Measurements from ENCODE around the gene ATAD5.

Gene ATAD5

GRCh38 chr17:30824356-30825145 is 7.2 kb upstream of the ATAD5 start, which contains the start of gene CRLF3 (continued):
- TF ChIP-seq ZNF670 (tag by site-specific recombination; IDR thresholded peaks at IDR 0.05; ENCODE audit: low read depth) = no peak
- TF ChIP-seq ZNF747 (tag by site-specific recombination; IDR thresholded peaks at IDR 0.05) = no peak
- TF ChIP-seq ZBTB21 (tag by site-specific recombination; IDR thresholded peaks at IDR 0.05) = no peak
- no peak for TF ChIP-seq ZSCAN16 (tag by site-specific recombination; IDR thresholded peaks at IDR 0.05)
- no peak; the same call in 1 of the 2 replicates for TF ChIP-seq ZNF341 (tag by site-specific recombination; IDR thresholded peaks at IDR 0.05; ENCODE audit: low read depth)
- TF ChIP-seq ZSCAN30 (tag by site-specific recombination; IDR thresholded peaks at IDR 0.05) = peak; percentile 92; the same call in 1 of the 2 replicates
- 0 out of 2 replicates have a peak, but pooled peaks have one; percentile 46 for TF ChIP-seq TSHZ1 (tag by site-specific recombination; IDR thresholded peaks at IDR 0.05; ENCODE audit: borderline replicate concordance)
- TF ChIP-seq ZFP69B (tag by site-specific recombination; IDR thresholded peaks at IDR 0.05) = peak; percentile 95
- peak; percentile 16; the same call in 1 of the 2 replicates for TF ChIP-seq ZNF223 (tag by site-specific recombination; IDR thresholded peaks at IDR 0.05)
- TF ChIP-seq IKZF3 (tag by site-specific recombination; IDR thresholded peaks at IDR 0.05) = peak; percentile 49; the same call in 1 of the 2 replicates
- TF ChIP-seq, protein P1, sequence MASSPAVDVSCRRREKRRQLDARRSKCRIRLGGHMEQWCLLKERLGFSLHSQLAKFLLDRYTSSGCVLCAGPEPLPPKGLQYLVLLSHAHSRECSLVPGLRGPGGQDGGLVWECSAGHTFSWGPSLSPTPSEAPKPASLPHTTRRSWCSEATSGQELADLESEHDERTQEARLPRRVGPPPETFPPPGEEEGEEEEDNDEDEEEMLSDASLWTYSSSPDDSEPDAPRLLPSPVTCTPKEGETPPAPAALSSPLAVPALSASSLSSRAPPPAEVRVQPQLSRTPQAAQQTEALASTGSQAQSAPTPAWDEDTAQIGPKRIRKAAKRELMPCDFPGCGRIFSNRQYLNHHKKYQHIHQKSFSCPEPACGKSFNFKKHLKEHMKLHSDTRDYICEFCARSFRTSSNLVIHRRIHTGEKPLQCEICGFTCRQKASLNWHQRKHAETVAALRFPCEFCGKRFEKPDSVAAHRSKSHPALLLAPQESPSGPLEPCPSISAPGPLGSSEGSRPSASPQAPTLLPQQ (tag by site-specific recombination; IDR thresholded peaks at IDR 0.05) = peak; percentile 94
- no peak for TF ChIP-seq ZNF626 (tag by site-specific recombination; IDR thresholded peaks at IDR 0.05)
- TF ChIP-seq ZNF791 (tag by site-specific recombination; IDR thresholded peaks at IDR 0.05) = no peak
- TF ChIP-seq HOXD13 (CRISPR knock-in tag; IDR thresholded peaks at IDR 0.05; ENCODE audit: borderline replicate concordance) = no peak
- TF ChIP-seq MZF1 (tag by site-specific recombination; IDR thresholded peaks at IDR 0.05; ENCODE audit: borderline replicate concordance) = no peak
- peak; percentile 79; the same call in 1 of the 2 replicates for TF ChIP-seq ZNF561 (tag by site-specific recombination; IDR thresholded peaks at IDR 0.05; ENCODE audit: borderline replicate concordance)
- peak; percentile 60 for TF ChIP-seq ZNF324 (tag by site-specific recombination; IDR thresholded peaks at IDR 0.05)
- peak; percentile 93 for TF ChIP-seq ZNF76 (tag by site-specific recombination; IDR thresholded peaks at IDR 0.05; ENCODE audit: borderline replicate concordance, low read depth)
- TF ChIP-seq ZNF10 (tag by site-specific recombination; IDR thresholded peaks at IDR 0.05) = no peak; the same call in 1 of the 2 replicates
- TF ChIP-seq WT1 (tag by site-specific recombination; IDR thresholded peaks at IDR 0.05) = no peak
- TF ChIP-seq ZNF548 (tag by site-specific recombination; IDR thresholded peaks at IDR 0.05) = no peak
- no peak for TF ChIP-seq ZNF302 (tag by site-specific recombination; IDR thresholded peaks at IDR 0.05; ENCODE audit: low read depth)
- no peak for TF ChIP-seq ZNF544 (tag by site-specific recombination; IDR thresholded peaks at IDR 0.05)
- TF ChIP-seq ZNF169 (tag by site-specific recombination; IDR thresholded peaks at IDR 0.05) = no peak
- TF ChIP-seq ZNF768 (tag by site-specific recombination; IDR thresholded peaks at IDR 0.05) = peak; percentile 74; the same call in 1 of the 2 replicates
- TF ChIP-seq INSM2 (tag by site-specific recombination; IDR thresholded peaks at IDR 0.05) = no peak; the same call in 1 of the 2 replicates
- no peak for TF ChIP-seq SCRT2 (tag by site-specific recombination; IDR thresholded peaks at IDR 0.05)
- TF ChIP-seq ZNF623 (tag by site-specific recombination; IDR thresholded peaks at IDR 0.05) = no peak
- no peak for TF ChIP-seq ZNF664 (tag by site-specific recombination; IDR thresholded peaks at IDR 0.05)
- TF ChIP-seq, protein P2, sequence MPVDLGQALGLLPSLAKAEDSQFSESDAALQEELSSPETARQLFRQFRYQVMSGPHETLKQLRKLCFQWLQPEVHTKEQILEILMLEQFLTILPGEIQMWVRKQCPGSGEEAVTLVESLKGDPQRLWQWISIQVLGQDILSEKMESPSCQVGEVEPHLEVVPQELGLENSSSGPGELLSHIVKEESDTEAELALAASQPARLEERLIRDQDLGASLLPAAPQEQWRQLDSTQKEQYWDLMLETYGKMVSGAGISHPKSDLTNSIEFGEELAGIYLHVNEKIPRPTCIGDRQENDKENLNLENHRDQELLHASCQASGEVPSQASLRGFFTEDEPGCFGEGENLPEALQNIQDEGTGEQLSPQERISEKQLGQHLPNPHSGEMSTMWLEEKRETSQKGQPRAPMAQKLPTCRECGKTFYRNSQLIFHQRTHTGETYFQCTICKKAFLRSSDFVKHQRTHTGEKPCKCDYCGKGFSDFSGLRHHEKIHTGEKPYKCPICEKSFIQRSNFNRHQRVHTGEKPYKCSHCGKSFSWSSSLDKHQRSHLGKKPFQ (tag by site-specific recombination; IDR thresholded peaks at IDR 0.05) = no peak
- TF ChIP-seq ZNF37A (tag by site-specific recombination; IDR thresholded peaks at IDR 0.05) = no peak
- TF ChIP-seq OSR2 (tag by site-specific recombination; IDR thresholded peaks at IDR 0.05) = no peak
- no peak for TF ChIP-seq ZNF529 (tag by site-specific recombination; IDR thresholded peaks at IDR 0.05; ENCODE audit: insufficient replicate concordance)
- TF ChIP-seq GLI2 (tag by site-specific recombination; IDR thresholded peaks at IDR 0.05; ENCODE audit: borderline replicate concordance, low read depth) = no peak
